A549 (cell line): Measurements from ENCODE around the gene UTS2B. TPM values are rescaled to one million over a fixed set of nuclear protein-coding genes. Genes with fewer than 3 reads are reported as not detected.

Source experiments
- ATAC-seq, 2 experiments: fragments of 200-7000 bp in 1 of 2; fragments of >200 bp in 1 of 2; cut with Nextera tagmentation in 1 of 2; cut with Tn5 transposase in 1 of 2; 3 replicates each; pipeline versions ENCODE4 v1.8.0 to v1.9.1; 2018 to 2020; ENCODE audit warnings: mild to moderate bottlenecking in 1 of 2, moderate library complexity in 1 of 2
- CTCF ChIA-PET: fragments of 300-600 bp; sonication (Branson Sonifier 250); formaldehyde crosslinking; extraction: SDS; loops from one replicate; lab custom pipeline; 2021; ENCODE audit warnings: antibody characterized with exemption, inconsistent platforms; lab: Yijun Ruan, JAX
- POLR2A ChIA-PET: fragments of 350-600 bp; formaldehyde crosslinking; extraction: SDS; loops from one replicate; lab custom pipeline; 2021; ENCODE audit warnings: antibody characterized with exemption, inconsistent platforms; lab: Yijun Ruan, JAX
- DNase-seq, 2 experiments: peaks; one replicate each; pipeline versions ENCODE4 v3.0.0 to v3.0.0-alpha.2; 2011 to 2016; ENCODE audit warnings: low read depth in 1 of 2, low spot score in 1 of 2
- FAIRE-seq: peaks from 2 replicates; lab custom pipeline; 2011; peaks lifted over from hg19 to GRCh38; lab: Jason Lieb, UNC
- H3K27ac ChIP-seq, 2 experiments: fragments of >200 bp; sonication (Bioruptor Twin); formaldehyde crosslinking; 3 replicates each; pipeline ENCODE4 v1.5.1; 2016 to 2017
- H3K4me1 ChIP-seq: fragments of >200 bp; sonication (Bioruptor Twin); formaldehyde crosslinking; 3 replicates; pipeline ENCODE4 v1.6.1; 2016
- H3K4me2 ChIP-seq: fragments of >200 bp; sonication (Bioruptor Twin); formaldehyde crosslinking; 3 replicates; pipeline ENCODE4 v1.6.1; 2016
- H3K4me3 ChIP-seq: fragments of >200 bp; sonication (Bioruptor Twin); formaldehyde crosslinking; 3 replicates; pipeline ENCODE4 v1.5.1; 2016
- H3K9me3 ChIP-seq: fragments of >200 bp; sonication (Bioruptor Twin); formaldehyde crosslinking; 3 replicates; pipeline ENCODE4 v1.6.1; 2016
- CEBPB ChIP-seq, 2 experiments: fragments of >200 bp in 1 of 2; sonication (Bioruptor Twin) in 1 of 2; formaldehyde crosslinking in 1 of 2; IDR thresholded peaks; 2 replicates each; pipeline ENCODE4 v1.6.1; 2012 to 2016
- CHD2 ChIP-seq: fragments of 150-350 bp; IDR thresholded peaks from 2 replicates; pipeline ENCODE4 v1.6.1; 2014; ENCODE audit warnings: low read length; ENCODE audit not compliant: partially characterized antibody
- EHF ChIP-seq: fragments of 250-450 bp; sonication (Bioruptor Pico); IDR thresholded peaks from 2 replicates; pipeline ENCODE4 v1.5.0; 2020; ENCODE audit warnings: mild to moderate bottlenecking
- FOSL2 ChIP-seq, 2 experiments: fragments of 450-650 bp in 1 of 2; fragments of >200 bp in 1 of 2; sonication (Bioruptor Twin) in 1 of 2; formaldehyde crosslinking; IDR thresholded peaks; 2 replicates each; pipeline versions ENCODE4 v1.5.0 to v1.6.1; 2016 to 2020; ENCODE audit warnings: mild to moderate bottlenecking in 1 of 2, moderate library complexity in 1 of 2
- GATA3 ChIP-seq: IDR thresholded peaks from 2 replicates; pipeline ENCODE4 v1.6.1; 2012; ENCODE audit warnings: borderline replicate concordance
- HOXA7 ChIP-seq: fragments of 250-450 bp; sonication (Bioruptor Pico); IDR thresholded peaks from 2 replicates; pipeline ENCODE4 v1.5.0; 2020; ENCODE audit warnings: mild to moderate bottlenecking, moderate library complexity
- JUN ChIP-seq, 2 experiments: fragments of >200 bp; sonication (Bioruptor Twin); formaldehyde crosslinking; IDR thresholded peaks; 2 replicates in 1 of 2; 3 replicates in 1 of 2; pipeline ENCODE4 v1.6.1; 2016 to 2017
- MAZ ChIP-seq: fragments of 150-350 bp; IDR thresholded peaks from 2 replicates; pipeline ENCODE4 v1.6.1; 2014; ENCODE audit warnings: antibody characterized with exemption, low read depth, low read length, borderline replicate concordance
- NR3C1 ChIP-seq: fragments of >200 bp; sonication (Bioruptor Twin); formaldehyde crosslinking; IDR thresholded peaks from 3 replicates; pipeline ENCODE4 v1.6.1; 2017
- PHF8 ChIP-seq: fragments of 200-600 bp; sonication (generic); IDR thresholded peaks from 2 replicates; pipeline ENCODE4 v1.6.1; 2016; ENCODE audit warnings: low read depth, mild to moderate bottlenecking, antibody characterized with exemption, moderate library complexity, borderline replicate concordance
- REST ChIP-seq: fragments of 200-600 bp; sonication (generic); IDR thresholded peaks from 2 replicates; pipeline ENCODE4 v1.6.1; 2016; ENCODE audit warnings: antibody characterized with exemption, mild to moderate bottlenecking, moderate library complexity
- RFX5 ChIP-seq: fragments of 450-650 bp; IDR thresholded peaks from 2 replicates; pipeline ENCODE4 v1.7.1; 2014; ENCODE audit warnings: antibody characterized with exemption, mild to moderate bottlenecking, moderate library complexity
- SMC3 ChIP-seq: fragments of >200 bp; sonication (Bioruptor Twin); formaldehyde crosslinking; IDR thresholded peaks from 3 replicates; pipeline ENCODE4 v1.6.1; 2018; ENCODE audit warnings: inconsistent platforms
- USF2 ChIP-seq: fragments of 450-650 bp; IDR thresholded peaks from 2 replicates; pipeline ENCODE4 v1.6.1; 2014; ENCODE audit warnings: antibody characterized with exemption
- ZFP36 ChIP-seq: fragments of 450-650 bp; IDR thresholded peaks from 2 replicates; pipeline ENCODE4 v1.6.1; 2014; ENCODE audit warnings: borderline replicate concordance; ENCODE audit not compliant: partially characterized antibody
- ZNF302 ChIP-seq: fragments of 250-450 bp; sonication (Bioruptor Pico); IDR thresholded peaks from 2 replicates; pipeline ENCODE4 v1.9.0; 2021; ENCODE audit warnings: inconsistent platforms, mild to moderate bottlenecking, moderate library complexity
- ZSCAN20 ChIP-seq: fragments of 250-450 bp; sonication (Bioruptor Pico); IDR thresholded peaks from 2 replicates; pipeline ENCODE4 v1.8.0; 2022; ENCODE audit warnings: mild to moderate bottlenecking, moderate library complexity
- WGBS: methylation state at CpG from one replicate; pipeline ENCODE4 v1.1.6; 2017; ENCODE audit errors: missing lambda C conversion rate; 5-methylcytosine and 5-hydroxymethylcytosine counted together
- polyA plus RNA-seq, 4 experiments: library from polyadenylated mRNA; depleted of rRNA in 3 of 4; stranded (reverse); fragments of >200 nt; fragmentation: RNase III in 1 of 4; extraction: RNeasy Plus Mini Kit Qiagen cat#74134 plus additional on column Dnase treatment in 1 of 4; gene quantifications; 2 replicates in 3 of 4; 3 replicates in 1 of 4; pipeline ENCODE4 v1.2.3, GENCODE V29; 2011 to 2017
- TF ChIP-seq, protein P1 (sequence below): IDR thresholded peaks from 2 replicates; pipeline ENCODE4 v1.6.1; 2012; ENCODE audit warnings: low read depth, borderline replicate concordance
- TF ChIP-seq, protein P2 (sequence below): IDR thresholded peaks from 2 replicates; pipeline ENCODE4 v1.6.1; 2012

UTS2B gene
- polyA plus RNA-seq, 2 of the 4 experiments (the other 2 are of a cell fraction), result 0.16 TPM; not detected in 1

DNA sequence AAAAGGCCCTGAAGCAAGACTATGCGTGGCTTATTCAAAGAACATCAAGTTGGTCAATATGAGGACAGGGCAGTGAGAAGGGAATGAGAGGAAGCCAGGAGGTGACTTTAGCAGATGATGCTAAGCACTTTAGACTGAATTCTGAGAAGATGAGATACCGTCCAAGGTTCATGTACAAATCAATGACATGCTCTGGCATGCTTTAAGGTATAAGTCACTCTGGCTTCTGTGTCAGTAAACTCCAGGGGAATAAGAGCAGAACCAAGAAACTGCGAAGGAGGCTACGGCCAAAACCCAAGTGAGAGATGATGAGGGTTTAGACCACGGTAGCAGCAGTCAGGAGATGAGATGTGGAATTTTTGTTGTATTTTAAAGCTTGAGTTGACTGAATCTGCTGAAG lies 10.0 kb downstream of the UTS2B start:
- Histone ChIP-seq H3K4me1 (no peaks in the 10 kb centered on the region), H3K4me3 (no peak overlapping the region), H3K27ac (no peak overlapping the region), H3K4me2 (no peak overlapping the region), H3K9me3 (no peaks in the 10 kb centered on the region)
- CTCF ChIA-PET, result no interaction called here
- TF ChIP-seq HOXA7 (CRISPR knock-in tag), result no peak
- no peak for TF ChIP-seq NR3C1
- no peak for TF ChIP-seq MAZ
- WGBS, result 67% methylated on average over 5 of the region's 5 CpGs
- ATAC-seq, result no peak
- POLR2A ChIA-PET, result no interaction called here
- DNase-seq, result no peak
- no peak for FAIRE-seq

DNA sequence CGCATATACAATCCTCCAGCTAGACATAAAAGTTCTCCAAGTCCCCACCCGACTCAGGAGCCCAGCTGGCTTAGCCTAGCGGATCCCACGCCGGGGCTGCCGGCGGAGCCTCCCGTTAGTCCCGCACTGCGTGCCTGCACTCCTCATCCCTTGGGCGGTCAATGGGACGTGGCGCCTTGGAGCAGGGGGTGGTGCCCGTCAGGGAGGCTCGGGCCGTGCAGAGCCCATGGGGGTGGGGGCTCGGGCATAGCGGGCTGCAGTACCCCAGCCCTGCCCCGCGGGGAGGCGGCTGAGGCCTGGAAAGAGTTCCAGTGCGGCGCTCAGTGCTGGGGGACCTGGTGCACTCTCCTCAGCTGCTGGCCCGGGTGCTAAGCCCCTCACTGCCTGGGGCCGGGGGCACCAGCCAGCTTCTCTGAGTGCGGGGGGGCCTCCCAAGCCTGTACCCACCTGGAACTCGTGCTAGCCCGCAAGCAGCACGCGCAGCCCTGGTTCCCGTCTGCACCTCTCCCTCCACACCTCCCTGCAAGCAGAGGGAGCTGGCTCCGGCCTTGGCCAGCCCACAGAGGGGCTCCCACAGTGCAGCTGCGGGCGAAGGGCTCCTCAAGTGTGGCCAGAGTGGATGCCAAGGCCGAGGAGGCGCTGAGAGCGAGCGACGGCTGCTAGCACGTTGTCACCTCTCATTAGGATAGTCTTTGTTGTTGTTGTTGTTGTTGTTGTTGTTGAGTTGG lies 13.3 kb downstream of the UTS2B start:
- 78% methylated on average over 19 of the region's 40 CpGs for WGBS
- TF ChIP-seq USF2, result no peak
- TF ChIP-seq, protein P1, sequence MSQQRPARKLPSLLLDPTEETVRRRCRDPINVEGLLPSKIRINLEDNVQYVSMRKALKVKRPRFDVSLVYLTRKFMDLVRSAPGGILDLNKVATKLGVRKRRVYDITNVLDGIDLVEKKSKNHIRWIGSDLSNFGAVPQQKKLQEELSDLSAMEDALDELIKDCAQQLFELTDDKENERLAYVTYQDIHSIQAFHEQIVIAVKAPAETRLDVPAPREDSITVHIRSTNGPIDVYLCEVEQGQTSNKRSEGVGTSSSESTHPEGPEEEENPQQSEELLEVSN, result no peak
- TF ChIP-seq JUN (IDR thresholded peaks at IDR 0.05), result no peak
- no peak for TF ChIP-seq PHF8
- no peak for TF ChIP-seq CEBPB (IDR thresholded peaks at IDR 0.05)
- TF ChIP-seq, protein P2, sequence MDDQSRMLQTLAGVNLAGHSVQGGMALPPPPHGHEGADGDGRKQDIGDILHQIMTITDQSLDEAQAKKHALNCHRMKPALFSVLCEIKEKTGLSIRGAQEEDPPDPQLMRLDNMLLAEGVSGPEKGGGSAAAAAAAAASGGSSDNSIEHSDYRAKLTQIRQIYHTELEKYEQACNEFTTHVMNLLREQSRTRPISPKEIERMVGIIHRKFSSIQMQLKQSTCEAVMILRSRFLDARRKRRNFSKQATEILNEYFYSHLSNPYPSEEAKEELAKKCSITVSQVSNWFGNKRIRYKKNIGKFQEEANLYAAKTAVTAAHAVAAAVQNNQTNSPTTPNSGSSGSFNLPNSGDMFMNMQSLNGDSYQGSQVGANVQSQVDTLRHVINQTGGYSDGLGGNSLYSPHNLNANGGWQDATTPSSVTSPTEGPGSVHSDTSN, result no peak
- TF ChIP-seq ZNF302, result no peak
- TF ChIP-seq EHF (CRISPR knock-in tag), result no peak
- TF ChIP-seq FOSL2 (IDR thresholded peaks at IDR 0.05), result no peak
- TF ChIP-seq FOSL2 (CRISPR knock-in tag; IDR thresholded peaks at IDR 0.05), result no peak
- no peak for TF ChIP-seq SMC3
- TF ChIP-seq ZSCAN20, result no peak
- no peak for TF ChIP-seq RFX5
- no peak for TF ChIP-seq GATA3
- TF ChIP-seq CHD2, result no peak
- TF ChIP-seq, all 56 proteins: peak for 0
- no peak overlapping the region for H3K27ac ChIP-seq
- no peaks in the 10 kb centered on the region for H3K9me3 ChIP-seq
- FAIRE-seq (no peak), ATAC-seq (no peak), DNase-seq (no peak)
- no peak overlapping the region for H3K4me3 ChIP-seq
- ChIA-PET POLR2A (no interaction called here), CTCF (interaction anchor here (1.5 kb wide), 1 partner anchor 54 kb away, joined by 3 read pairs; no protein-coding TSS in a partner anchor)
- no peaks in the 10 kb centered on the region for H3K4me1 ChIP-seq
- H3K4me2 ChIP-seq, result no peak overlapping the region

DNA sequence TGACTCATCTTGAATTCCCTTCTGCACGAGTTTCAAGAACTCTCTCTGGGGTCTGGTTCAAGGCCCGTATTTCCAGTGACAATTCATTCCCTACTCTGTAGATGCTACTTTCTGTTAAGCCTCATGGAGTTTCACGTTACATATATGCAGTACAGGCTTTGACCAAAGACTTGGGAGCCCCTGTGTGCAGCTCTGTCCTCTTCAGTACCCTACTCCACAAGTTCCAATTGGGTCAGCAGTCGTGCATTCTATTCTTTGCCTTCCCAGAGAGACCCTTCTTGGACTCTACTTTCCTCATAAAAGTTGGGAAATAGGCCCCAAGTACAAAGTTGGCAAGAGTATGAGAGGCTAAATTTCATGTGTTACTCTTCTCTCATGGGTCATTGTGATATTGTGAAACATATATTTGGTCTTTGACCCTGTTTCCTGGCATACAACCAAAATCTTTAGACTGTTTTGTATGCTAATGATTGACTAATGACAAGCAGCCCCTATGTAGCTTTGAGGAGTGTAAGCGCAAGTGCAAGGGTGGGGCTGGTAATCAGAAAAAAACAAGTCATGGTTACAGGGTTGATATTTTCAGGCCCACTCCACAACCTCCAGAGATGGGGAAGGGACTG lies 16.1 kb downstream of the UTS2B start:
- ChIA-PET POLR2A (no interaction called here), CTCF (no interaction called here)
- Histone ChIP-seq H3K27ac (no peak overlapping the region), H3K4me2 (no peak overlapping the region), H3K4me1 (no peaks in the 10 kb centered on the region), H3K9me3 (no peaks in the 10 kb centered on the region), H3K4me3 (no peak overlapping the region)
- no peak for FAIRE-seq
- no peak for ATAC-seq
- no peak for DNase-seq
- TF ChIP-seq REST (no peak), ZFP36 (no peak)
- WGBS, result 52% methylated on average over 5 of the region's 5 CpGs
